ENCODE measurements around the gene CNOT6L. TPM values are rescaled to one million over a fixed set of nuclear protein-coding genes. Genes with fewer than 3 reads are reported as not detected.
"Not testable (repeated sequence)": the region's sequence is repeated elsewhere in the genome, so short reads cannot be mapped to it uniquely, and the experiment has no call there.

CNOT6L gene
- total RNA-seq, 1 donor from 2014 or later, result 15.8 TPM

GRCh38 chr4:77728420-77728819 is 90.7 kb downstream of the CNOT6L start:
- no peaks in the 10 kb centered on the region for H3K27me3 ChIP-seq (ENCODE audit: control insufficient read depth, insufficient read depth, low read length)
- H3K36me3 ChIP-seq (ENCODE audit: control insufficient read depth, insufficient read depth, low read length), result no peaks in the 10 kb centered on the region
- H3K4me3 ChIP-seq (ENCODE audit: low read depth, low read length), result no peak overlapping the region
- TF ChIP-seq, protein P1, sequence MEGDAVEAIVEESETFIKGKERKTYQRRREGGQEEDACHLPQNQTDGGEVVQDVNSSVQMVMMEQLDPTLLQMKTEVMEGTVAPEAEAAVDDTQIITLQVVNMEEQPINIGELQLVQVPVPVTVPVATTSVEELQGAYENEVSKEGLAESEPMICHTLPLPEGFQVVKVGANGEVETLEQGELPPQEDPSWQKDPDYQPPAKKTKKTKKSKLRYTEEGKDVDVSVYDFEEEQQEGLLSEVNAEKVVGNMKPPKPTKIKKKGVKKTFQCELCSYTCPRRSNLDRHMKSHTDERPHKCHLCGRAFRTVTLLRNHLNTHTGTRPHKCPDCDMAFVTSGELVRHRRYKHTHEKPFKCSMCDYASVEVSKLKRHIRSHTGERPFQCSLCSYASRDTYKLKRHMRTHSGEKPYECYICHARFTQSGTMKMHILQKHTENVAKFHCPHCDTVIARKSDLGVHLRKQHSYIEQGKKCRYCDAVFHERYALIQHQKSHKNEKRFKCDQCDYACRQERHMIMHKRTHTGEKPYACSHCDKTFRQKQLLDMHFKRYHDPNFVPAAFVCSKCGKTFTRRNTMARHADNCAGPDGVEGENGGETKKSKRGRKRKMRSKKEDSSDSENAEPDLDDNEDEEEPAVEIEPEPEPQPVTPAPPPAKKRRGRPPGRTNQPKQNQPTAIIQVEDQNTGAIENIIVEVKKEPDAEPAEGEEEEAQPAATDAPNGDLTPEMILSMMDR (IDR thresholded peaks at IDR 0.05; ENCODE audit: insufficient read depth, low read length, poor library complexity, severe bottlenecking), result peak; percentile 1
- DNase-seq (ENCODE audit: low read depth), result no peak

GRCh38 chr4:77721073-77721472 is 98.1 kb downstream of the CNOT6L start:
- no peak for DNase-seq (ENCODE audit: low read depth)
- Histone ChIP-seq H3K36me3 (ENCODE audit: control insufficient read depth, insufficient read depth, low read length) (no peaks in the 10 kb centered on the region), H3K27me3 (ENCODE audit: control insufficient read depth, insufficient read depth, low read length) (no peaks in the 10 kb centered on the region), H3K4me3 (ENCODE audit: low read depth, low read length) (no peak overlapping the region)
- TF ChIP-seq, protein P1 (IDR thresholded peaks at IDR 0.05; ENCODE audit: insufficient read depth, low read length, poor library complexity, severe bottlenecking), result no peak

GRCh38 chr4:77718500-77718899 is 100.7 kb downstream of the CNOT6L start:
- H3K4me3 ChIP-seq (ENCODE audit: low read depth, low read length); H3K27me3 ChIP-seq (ENCODE audit: control insufficient read depth, insufficient read depth, low read length); DNase-seq (ENCODE audit: low read depth); H3K36me3 ChIP-seq (ENCODE audit: control insufficient read depth, insufficient read depth, low read length): not testable (repeated sequence)

DNA sequence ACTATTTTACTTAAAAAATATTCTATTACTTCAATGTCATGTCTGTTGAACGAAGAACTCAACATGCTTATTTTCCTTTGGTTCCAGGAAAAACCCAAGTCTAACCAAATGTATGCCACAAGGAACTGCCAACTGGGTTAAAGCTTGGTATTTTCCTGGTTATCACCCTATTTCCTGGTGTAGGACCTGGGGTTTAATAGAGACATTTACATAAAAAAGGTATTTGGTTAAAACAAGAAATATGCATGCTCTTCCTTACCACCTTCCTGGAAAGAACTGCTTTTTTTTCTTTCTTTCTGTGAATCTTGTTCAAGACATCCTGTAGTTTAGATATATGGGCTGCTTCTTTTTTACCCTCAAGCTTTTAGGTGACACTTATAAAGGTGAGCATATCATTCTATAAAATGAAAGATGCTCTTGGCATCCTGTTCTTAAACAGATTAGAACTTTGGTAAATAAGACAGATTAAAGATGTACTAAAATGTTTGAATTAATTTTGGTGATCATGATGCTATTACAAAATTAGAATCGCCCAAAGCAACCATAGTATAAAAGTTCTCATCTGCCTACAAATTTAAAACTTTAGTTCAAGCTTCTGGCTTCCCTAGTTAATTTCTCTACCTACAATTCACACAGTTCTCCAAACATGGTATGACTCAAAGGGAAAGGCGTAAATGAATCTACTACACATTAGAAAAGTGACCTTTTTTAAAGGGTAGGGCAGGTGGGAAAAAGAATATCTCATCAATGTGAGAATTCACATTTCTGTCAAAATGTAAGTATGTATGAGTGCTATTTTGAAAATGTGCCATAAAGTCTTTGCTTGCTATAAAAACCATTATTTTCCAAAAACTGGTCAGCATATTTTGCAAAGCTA is 103.5 kb downstream of the CNOT6L start:
- Histone ChIP-seq H3K4me3 (ENCODE audit: low read depth, low read length) (no peak overlapping the region), H3K27me3 (ENCODE audit: control insufficient read depth, insufficient read depth, low read length) (no peaks in the 10 kb centered on the region), H3K36me3 (ENCODE audit: control insufficient read depth, insufficient read depth, low read length) (no peaks in the 10 kb centered on the region)
- no peak for DNase-seq (ENCODE audit: low read depth)
- TF ChIP-seq, protein P1 (IDR thresholded peaks at IDR 0.05; ENCODE audit: insufficient read depth, low read length, poor library complexity, severe bottlenecking), result no peak

DNA sequence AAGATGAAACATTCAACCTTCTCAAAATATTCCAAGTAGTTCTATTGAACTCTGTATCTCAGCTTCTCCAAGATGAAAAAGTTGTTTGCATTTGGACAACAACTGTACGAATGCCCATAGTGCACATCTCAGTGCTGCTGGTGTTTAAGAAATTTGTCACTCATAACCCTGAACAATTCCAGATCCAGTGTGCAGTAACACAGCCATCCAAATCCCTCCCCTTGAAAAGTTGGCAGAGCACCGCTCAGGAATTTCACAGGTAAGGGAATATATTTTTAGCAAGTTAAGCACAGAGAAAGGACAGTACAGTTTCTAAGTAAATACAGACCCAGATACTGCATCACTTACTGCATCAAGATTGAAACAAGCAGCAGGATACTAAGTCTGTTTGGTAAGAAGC is 104.7 kb downstream of the CNOT6L start:
- no peaks in the 10 kb centered on the region for H3K27me3 ChIP-seq (ENCODE audit: control insufficient read depth, insufficient read depth, low read length)
- no peak overlapping the region for H3K4me3 ChIP-seq (ENCODE audit: low read depth, low read length)
- DNase-seq (ENCODE audit: low read depth), result no peak
- TF ChIP-seq, protein P1 (IDR thresholded peaks at IDR 0.05; ENCODE audit: insufficient read depth, low read length, poor library complexity, severe bottlenecking), result no peak
- H3K36me3 ChIP-seq (ENCODE audit: control insufficient read depth, insufficient read depth, low read length), result no peaks in the 10 kb centered on the region

DNA sequence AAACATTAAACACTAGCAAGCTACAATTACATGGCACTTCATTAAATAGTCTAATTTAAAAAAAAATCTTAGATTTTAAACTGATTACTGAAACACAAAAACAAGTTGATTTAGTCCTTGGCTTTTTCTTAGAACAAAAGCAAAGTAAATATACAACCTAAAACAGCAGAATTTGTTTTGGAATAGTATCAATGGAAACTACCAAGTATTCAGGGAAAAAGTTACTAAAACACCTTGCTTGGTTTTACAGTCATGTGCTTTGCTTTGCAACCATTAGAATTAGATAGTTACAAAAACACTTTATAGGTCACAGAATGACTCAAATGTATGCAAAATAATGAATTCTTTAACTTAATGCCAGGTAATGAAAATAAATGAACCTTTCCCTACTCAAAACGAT is 105.3 kb downstream of the CNOT6L start:
- Histone ChIP-seq H3K27me3 (ENCODE audit: control insufficient read depth, insufficient read depth, low read length) (no peaks in the 10 kb centered on the region), H3K4me3 (ENCODE audit: low read depth, low read length) (no peak overlapping the region), H3K36me3 (ENCODE audit: control insufficient read depth, insufficient read depth, low read length) (no peaks in the 10 kb centered on the region)
- TF ChIP-seq, protein P1 (IDR thresholded peaks at IDR 0.05; ENCODE audit: insufficient read depth, low read length, poor library complexity, severe bottlenecking), result no peak
- DNase-seq (ENCODE audit: low read depth), result no peak
